ENCODE results near the gene SH2B2.

DNA sequence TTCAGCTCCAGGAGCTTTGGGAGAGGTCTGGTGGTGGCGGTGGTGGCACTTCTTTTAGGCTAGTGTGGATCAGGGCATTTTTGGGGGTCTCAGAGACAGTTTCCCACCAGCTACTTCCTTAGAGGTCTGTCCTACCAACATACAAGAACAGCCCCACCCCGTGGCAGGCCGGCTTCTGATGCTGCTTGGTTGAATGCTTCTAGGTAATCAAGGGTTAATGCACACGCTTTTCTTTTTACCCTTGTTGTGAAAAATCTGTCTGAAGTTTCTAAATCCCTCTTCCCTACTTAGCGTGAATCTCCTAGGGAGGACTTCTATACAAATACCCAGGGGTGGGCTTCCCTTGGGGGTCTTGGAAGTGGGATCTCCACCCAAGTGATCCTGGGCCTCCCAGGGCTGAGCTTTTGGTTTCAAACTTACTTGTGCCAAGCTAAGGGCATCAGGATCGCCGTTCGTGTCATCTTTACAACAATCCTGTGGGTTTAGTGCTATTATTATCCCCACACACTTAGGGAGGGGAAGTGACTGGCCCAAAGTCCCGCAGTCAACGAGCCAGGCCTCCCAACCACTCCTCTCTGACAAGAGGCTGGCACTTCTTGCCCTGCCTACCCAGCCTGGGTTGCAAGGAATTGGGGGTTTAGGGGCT is 1.7 kb downstream of the SH2B2 start:
- TF ChIP-seq EZH2 (IDR thresholded peaks at IDR 0.05; ENCODE audit: insufficient read depth, poor library complexity, severe bottlenecking) (no peak), EZH2phosphoT487 (IDR thresholded peaks at IDR 0.05; ENCODE audit: insufficient read depth, low read depth) (no peak)
